Astrocyte of the cerebellum (primary cell): Measurements from ENCODE around the gene GALNT17.
"Not testable (repeated sequence)": the region's sequence is repeated elsewhere in the genome, so short reads cannot be mapped to it uniquely, and the experiment has no call there.

Experiments
- DNase-seq: peaks from one replicate; pipeline ENCODE4 v3.0.0-alpha.2; 2011; ENCODE audit warnings: low read depth
- H3K4me3 ChIP-seq: 2 replicates; pipeline ENCODE4 v1.5.1; 2011; ENCODE audit warnings: mild to moderate bottlenecking, low read depth, low read length, moderate library complexity
- in situ Hi-C: cut with HindIII; loops from 2 replicates; pipeline ENCODE4 v1.10.0; 2017; ENCODE audit warnings: low sequenced_read_pairs
- TF ChIP-seq, protein P1 (sequence below): IDR thresholded peaks from 2 replicates; pipeline ENCODE4 v1.5.1; 2012; ENCODE audit warnings: low read length, low read depth, moderate library complexity, mild to moderate bottlenecking; ENCODE audit errors: missing control alignments

The GALNT17 gene

GRCh38 chr7:71255537-71256178 is 123.7 kb downstream of the GALNT17 start:
- TF ChIP-seq, protein P1, sequence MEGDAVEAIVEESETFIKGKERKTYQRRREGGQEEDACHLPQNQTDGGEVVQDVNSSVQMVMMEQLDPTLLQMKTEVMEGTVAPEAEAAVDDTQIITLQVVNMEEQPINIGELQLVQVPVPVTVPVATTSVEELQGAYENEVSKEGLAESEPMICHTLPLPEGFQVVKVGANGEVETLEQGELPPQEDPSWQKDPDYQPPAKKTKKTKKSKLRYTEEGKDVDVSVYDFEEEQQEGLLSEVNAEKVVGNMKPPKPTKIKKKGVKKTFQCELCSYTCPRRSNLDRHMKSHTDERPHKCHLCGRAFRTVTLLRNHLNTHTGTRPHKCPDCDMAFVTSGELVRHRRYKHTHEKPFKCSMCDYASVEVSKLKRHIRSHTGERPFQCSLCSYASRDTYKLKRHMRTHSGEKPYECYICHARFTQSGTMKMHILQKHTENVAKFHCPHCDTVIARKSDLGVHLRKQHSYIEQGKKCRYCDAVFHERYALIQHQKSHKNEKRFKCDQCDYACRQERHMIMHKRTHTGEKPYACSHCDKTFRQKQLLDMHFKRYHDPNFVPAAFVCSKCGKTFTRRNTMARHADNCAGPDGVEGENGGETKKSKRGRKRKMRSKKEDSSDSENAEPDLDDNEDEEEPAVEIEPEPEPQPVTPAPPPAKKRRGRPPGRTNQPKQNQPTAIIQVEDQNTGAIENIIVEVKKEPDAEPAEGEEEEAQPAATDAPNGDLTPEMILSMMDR = no peak
- no peak overlapping the region for H3K4me3 ChIP-seq
- no peak for DNase-seq
- in situ Hi-C loops = no loop called here

DNA sequence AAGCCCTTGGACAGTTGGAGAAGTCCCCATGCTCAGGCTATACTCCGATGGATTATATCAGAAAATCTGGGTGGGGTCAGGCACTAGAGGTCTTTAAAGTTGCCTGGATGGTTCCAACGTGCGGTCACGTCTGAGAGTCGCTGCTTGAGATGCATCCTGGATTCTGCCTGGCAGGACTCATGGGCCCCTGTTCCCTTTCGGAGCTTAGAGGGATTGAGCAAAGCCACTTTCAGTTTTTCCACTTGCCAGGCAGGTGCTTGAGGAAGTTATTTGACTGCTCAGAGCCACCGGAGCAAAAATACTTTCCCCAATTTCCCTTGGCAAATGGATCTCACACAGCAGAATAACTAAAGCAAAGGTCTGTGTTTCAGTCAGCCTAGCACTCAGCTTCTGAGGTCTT is 129.1 kb downstream of the GALNT17 start:
- DNase-seq = no peak
- in situ Hi-C loops = no loop called here
- no peak overlapping the region for H3K4me3 ChIP-seq
- TF ChIP-seq, protein P1 = no peak

- H3K4me3 ChIP-seq, DNase-seq, in situ Hi-C loops: not testable (repeated sequence)
Observed at GRCh38 chr7:71262834-71263233, 130.9 kb downstream of the GALNT17 start.

DNA sequence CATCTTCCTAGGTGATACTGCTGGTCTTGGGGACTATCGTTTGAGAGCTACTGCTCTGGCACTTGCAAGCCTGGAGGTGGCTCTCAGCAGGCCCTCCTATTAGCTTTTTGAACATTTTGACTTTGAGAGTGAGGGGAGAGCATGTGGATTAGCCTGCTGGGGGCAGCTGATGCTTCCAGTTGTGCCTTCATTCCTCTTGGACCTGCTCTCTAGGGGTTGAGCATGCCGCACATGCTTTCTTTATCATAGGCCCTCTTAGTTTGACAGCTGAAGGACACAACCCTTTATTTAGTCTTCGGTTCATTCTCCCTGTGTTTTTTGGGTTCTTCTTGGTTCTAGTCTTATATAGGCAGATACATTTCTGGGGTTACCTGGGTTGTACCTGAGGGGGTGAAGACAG is 132.1 kb downstream of the GALNT17 start:
- no peak overlapping the region for H3K4me3 ChIP-seq
- no peak for DNase-seq
- TF ChIP-seq, protein P1 = no peak
- in situ Hi-C loops = no loop called here

DNA sequence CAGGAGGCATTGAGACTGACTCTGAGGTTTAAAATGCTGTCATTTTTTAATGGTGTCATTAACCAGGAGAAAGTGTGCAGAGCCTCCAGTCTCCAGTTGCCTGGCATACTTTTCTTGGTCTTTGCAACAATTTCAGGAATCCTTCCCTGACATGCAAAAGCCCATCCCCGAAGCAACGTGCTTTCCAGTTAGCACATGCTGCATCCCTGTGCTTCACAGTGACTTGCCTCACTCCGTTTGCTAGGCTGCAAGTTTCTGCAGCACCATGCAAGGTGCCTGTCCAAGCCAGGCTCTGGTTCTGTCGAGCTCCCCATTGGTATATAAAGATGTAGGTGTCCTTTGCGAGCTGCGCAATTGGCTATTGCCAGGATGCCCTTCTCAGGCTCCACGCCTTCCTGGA is 135.0 kb downstream of the GALNT17 start:
- TF ChIP-seq, protein P1 = no peak
- no peak overlapping the region for H3K4me3 ChIP-seq
- DNase-seq = no peak
- in situ Hi-C loops = no loop called here

GRCh38 chr7:71267734-71268469 is 136.0 kb downstream of the GALNT17 start:
- in situ Hi-C loops = no loop called here
- no peak for DNase-seq
- no peak overlapping the region for H3K4me3 ChIP-seq
- TF ChIP-seq, protein P1 = no peak

GRCh38 chr7:71270558-71270957 is 138.6 kb downstream of the GALNT17 start:
- no peak overlapping the region for H3K4me3 ChIP-seq
- in situ Hi-C loops = no loop called here
- DNase-seq = no peak
- TF ChIP-seq, protein P1 = no peak
